ENCODE results near the gene PHYHIPL. TPM values are rescaled to one million over a fixed set of nuclear protein-coding genes. Genes with fewer than 3 reads are reported as not detected.

PHYHIPL gene
- total and polyA plus RNA-seq, 8 donors = 0.12 to 5.9 (median 0.35) TPM; not detected in 3

DNA sequence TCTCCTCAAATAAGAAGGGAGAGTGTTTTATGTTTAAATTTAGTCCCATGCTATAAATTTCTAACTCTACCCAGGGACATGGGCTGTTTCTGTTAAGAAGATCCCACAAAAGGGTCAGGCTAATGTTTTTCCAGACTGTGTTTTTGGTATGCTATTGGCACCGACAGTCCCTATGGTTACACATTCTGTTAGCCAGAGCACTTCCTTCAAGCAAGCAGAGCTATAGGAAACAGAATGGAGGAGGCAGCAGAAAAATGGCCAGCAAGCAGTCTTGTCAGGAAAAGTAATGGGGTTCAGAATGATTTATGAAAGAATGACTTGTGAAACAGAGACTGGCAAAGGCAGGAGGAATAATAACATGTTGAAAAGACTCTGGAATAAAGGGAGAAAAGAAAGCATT, 44.8 kb upstream of the PHYHIPL start:
- 29 to 52% (median 42%) methylated on average over 1 of the region's 1 CpG for WGBS, 5 donors
- no peak for DNase-seq
- H3K36me3 ChIP-seq = no peaks in the 10 kb centered on the region
- H3K4me3 ChIP-seq = no peak overlapping the region
- intact Hi-C loops (cut with DNase I; ENCODE audit: low total_unique reads) = no loop called here
- H3K9me3 ChIP-seq = no peaks in the 10 kb centered on the region
- H3K4me1 ChIP-seq = peaks cover 0 to 10% (median 0%) of the 10 kb centered on the region in 4 donors
- H3K27ac ChIP-seq = no peak overlapping the region
- TF ChIP-seq POLR2AphosphoS5 (IDR thresholded peaks at IDR 0.05) = no peak
- TF ChIP-seq POLR2A (IDR thresholded peaks at IDR 0.05) = no peak
- TF ChIP-seq, protein P1, sequence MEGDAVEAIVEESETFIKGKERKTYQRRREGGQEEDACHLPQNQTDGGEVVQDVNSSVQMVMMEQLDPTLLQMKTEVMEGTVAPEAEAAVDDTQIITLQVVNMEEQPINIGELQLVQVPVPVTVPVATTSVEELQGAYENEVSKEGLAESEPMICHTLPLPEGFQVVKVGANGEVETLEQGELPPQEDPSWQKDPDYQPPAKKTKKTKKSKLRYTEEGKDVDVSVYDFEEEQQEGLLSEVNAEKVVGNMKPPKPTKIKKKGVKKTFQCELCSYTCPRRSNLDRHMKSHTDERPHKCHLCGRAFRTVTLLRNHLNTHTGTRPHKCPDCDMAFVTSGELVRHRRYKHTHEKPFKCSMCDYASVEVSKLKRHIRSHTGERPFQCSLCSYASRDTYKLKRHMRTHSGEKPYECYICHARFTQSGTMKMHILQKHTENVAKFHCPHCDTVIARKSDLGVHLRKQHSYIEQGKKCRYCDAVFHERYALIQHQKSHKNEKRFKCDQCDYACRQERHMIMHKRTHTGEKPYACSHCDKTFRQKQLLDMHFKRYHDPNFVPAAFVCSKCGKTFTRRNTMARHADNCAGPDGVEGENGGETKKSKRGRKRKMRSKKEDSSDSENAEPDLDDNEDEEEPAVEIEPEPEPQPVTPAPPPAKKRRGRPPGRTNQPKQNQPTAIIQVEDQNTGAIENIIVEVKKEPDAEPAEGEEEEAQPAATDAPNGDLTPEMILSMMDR (IDR thresholded peaks at IDR 0.05) = no peak
- no peak for TF ChIP-seq EP300 (IDR thresholded peaks at IDR 0.05)
- no peaks in the 10 kb centered on the region for H3K27me3 ChIP-seq

DNA sequence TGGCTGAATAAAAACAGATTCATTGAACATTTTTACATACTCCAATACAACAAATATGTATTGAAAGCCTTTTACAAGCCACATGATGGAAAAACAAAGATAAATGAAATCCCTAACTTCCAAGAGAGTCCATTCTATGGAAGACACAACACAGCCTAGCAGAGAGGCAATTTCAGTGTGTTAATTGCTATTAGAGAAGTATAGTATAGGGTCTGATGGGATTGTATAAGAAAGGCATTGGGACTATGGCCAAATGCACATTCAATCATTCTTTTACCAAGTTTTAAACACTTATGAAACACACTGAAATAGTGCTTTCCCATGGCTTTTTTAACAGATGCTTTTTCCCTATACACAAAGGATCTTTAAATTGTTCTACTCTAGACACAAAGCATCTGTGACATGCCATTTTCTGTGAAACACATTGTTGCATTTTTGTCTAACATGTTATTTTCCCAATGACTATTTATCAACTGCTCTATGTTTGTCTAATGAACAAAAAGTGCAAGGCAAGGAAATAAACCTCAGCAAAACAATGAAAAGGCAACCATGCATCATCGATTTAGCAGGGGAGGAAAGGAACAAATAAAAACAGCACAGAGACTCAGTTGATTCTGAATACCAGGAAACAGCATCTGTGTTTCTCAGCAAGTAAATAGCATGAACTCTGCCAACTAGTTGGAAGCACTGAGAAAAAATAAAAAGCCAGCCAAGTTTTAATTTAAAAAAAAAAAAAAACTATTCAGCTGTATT, 42.4 kb upstream of the PHYHIPL start:
- intact Hi-C loops (cut with DNase I; ENCODE audit: low total_unique reads) = no loop called here
- 14 to 28% (median 24%) methylated on average over 1 of the region's 1 CpG for WGBS, 5 donors

DNA sequence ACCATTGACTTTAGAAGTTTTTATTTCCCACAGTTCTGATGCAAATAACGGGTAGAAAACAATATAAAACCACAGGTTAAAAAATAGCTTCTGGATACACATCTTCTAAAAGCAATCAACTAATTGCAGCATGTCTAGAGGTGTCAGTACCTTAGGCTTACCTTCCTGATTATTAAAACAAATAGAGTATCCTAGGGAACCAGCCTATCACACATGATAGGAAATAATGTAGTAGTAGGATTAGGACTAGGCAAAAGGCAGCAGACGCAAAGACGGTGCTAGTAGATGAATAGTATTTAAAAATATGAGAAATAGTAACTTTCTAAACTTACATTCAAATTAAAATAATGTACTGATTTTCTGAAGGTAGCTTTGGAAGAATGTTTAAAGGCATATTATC, 41.7 kb upstream of the PHYHIPL start:
- no peak overlapping the region for H3K27ac ChIP-seq
- TF ChIP-seq POLR2A (IDR thresholded peaks at IDR 0.05) (no peak), EP300 (IDR thresholded peaks at IDR 0.05) (no peak), POLR2AphosphoS5 (IDR thresholded peaks at IDR 0.05) (no peak)
- TF ChIP-seq, protein P1 (IDR thresholded peaks at IDR 0.05) = no peak

More for the DNA sequence above, 42.4 kb upstream of the PHYHIPL start:
- Histone ChIP-seq H3K4me1 (peaks cover 0 to 10% (median 0%) of the 10 kb centered on the region in 4 donors), H3K9me3 (no peaks in the 10 kb centered on the region), H3K27me3 (no peaks in the 10 kb centered on the region), H3K36me3 (no peaks in the 10 kb centered on the region), H3K4me3 (no peak overlapping the region), H3K27ac (no peak overlapping the region)
- TF ChIP-seq EP300 (IDR thresholded peaks at IDR 0.05) = no peak
- TF ChIP-seq, protein P1 (IDR thresholded peaks at IDR 0.05) = no peak
- TF ChIP-seq POLR2AphosphoS5 (IDR thresholded peaks at IDR 0.05) = no peak
- TF ChIP-seq POLR2A (IDR thresholded peaks at IDR 0.05) = no peak
- peak in 1 of 2 donors; percentile 10 for DNase-seq

DNA sequence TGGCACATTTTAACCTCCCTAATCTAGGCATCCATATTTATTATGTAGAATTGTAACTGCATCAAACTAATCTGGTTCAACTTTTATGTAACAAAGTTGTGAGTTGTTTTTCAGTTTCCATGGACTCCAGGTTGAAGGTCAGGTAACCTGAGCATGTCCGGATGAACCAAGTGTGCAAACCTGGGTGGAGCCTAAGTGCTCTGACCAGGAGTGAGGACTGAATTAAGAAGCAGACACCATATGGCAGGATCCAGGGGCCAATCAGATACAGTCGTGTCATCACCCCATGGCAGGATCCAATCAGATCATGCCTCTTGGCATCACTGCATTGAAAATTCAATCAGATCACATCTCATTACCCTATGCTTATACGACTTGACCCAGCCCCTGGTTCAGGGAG, 41.2 kb upstream of the PHYHIPL start:
- DNase-seq = no peak
- H3K27ac ChIP-seq = no peak overlapping the region
- TF ChIP-seq, protein P1 (IDR thresholded peaks at IDR 0.05) = no peak
- TF ChIP-seq POLR2A (IDR thresholded peaks at IDR 0.05) = no peak
- TF ChIP-seq EP300 (IDR thresholded peaks at IDR 0.05) = no peak
- TF ChIP-seq POLR2AphosphoS5 (IDR thresholded peaks at IDR 0.05) = no peak
- H3K36me3 ChIP-seq = no peaks in the 10 kb centered on the region
- H3K27me3 ChIP-seq = no peaks in the 10 kb centered on the region
- peaks cover 0 to 10% (median 0%) of the 10 kb centered on the region in 4 donors for H3K4me1 ChIP-seq
- no peaks in the 10 kb centered on the region for H3K9me3 ChIP-seq
- no peak overlapping the region for H3K4me3 ChIP-seq
- intact Hi-C loops (cut with DNase I; ENCODE audit: low total_unique reads) = no loop called here
- WGBS, 5 donors = 55 to 87% (median 60%) methylated on average over 3 of the region's 3 CpGs

More for the DNA sequence above, 41.7 kb upstream of the PHYHIPL start:
- DNase-seq = no peak
- Histone ChIP-seq H3K27me3 (no peaks in the 10 kb centered on the region), H3K4me1 (peaks cover 0 to 10% (median 0%) of the 10 kb centered on the region in 4 donors), H3K36me3 (no peaks in the 10 kb centered on the region), H3K4me3 (no peak overlapping the region), H3K9me3 (no peaks in the 10 kb centered on the region)
- 51 to 72% (median 53%) methylated on average over 3 of the region's 3 CpGs for WGBS, 5 donors
- intact Hi-C loops (cut with DNase I; ENCODE audit: low total_unique reads) = no loop called here

All from stomach (tissue), 9 donors.